Measurements from ENCODE around the gene LRCH2. TPM values are rescaled to one million over a fixed set of nuclear protein-coding genes. Genes with fewer than 3 reads are reported as not detected.

LRCH2 gene
- not detected for polyA plus RNA-seq (ENCODE audit: low read depth in 6 of 6)

GRCh38 chrX:115233497-115234455 is at the start of gene LRCH2:
TSS of gene LRCH2 (minus strand) at chrX:115234096. CDS start at chrX:115234041, 55 bp downstream.
- peaks cover 4 to 5% (median 4%) of the 10 kb centered on the region in 3 donors for H3K4me1 Mint-ChIP-seq
- peak within 1 kb of the TSS in 6 of 8 donors; percentile 13 to 73 (median 50) for H3K4me3 Mint-ChIP-seq
- peak within 1 kb of the TSS in 1 of 6 donors; percentile 56 for H3K27ac Mint-ChIP-seq
- DNase-seq (no peak), ATAC-seq (ENCODE audit: low read depth in 2 of 2) (no peak)
- peaks cover 0 to 4% (median 0%) of the 10 kb centered on the region in 7 donors for H3K9me3 Mint-ChIP-seq
- H3K36me3 Mint-ChIP-seq, result no peaks in the 10 kb centered on the region
- peaks cover 14 to 58% (median 20%) of the 10 kb centered on the region in 3 donors for H3K27me3 Mint-ChIP-seq

GRCh38 chrX:115269051-115269683 is 35.3 kb upstream of the LRCH2 start:
- Mint-ChIP-seq H3K4me3 (no peak overlapping the region), H3K36me3 (no peaks in the 10 kb centered on the region), H3K27me3 (no peaks in the 10 kb centered on the region), H3K27ac (no peak overlapping the region), H3K9me3 (peaks cover 0 to 4% (median 0%) of the 10 kb centered on the region in 7 donors), H3K4me1 (no peaks in the 10 kb centered on the region)
- DNase-seq (no peak), ATAC-seq (ENCODE audit: low read depth in 2 of 2) (no peak)

- DNase-seq, result no peak
- no peak for ATAC-seq (ENCODE audit: low read depth in 2 of 2)
These were observed 34.5 kb upstream of the LRCH2 start for GRCh38 chrX:115268421-115268820.

GRCh38 chrX:115266300-115266699 is 32.4 kb upstream of the LRCH2 start:
- Mint-ChIP-seq H3K27ac (no peak overlapping the region), H3K27me3 (peaks cover 0 to 5% (median 0%) of the 10 kb centered on the region in 3 donors), H3K36me3 (no peaks in the 10 kb centered on the region), H3K4me1 (no peaks in the 10 kb centered on the region), H3K9me3 (peaks cover 0 to 9% (median 0%) of the 10 kb centered on the region in 7 donors), H3K4me3 (no peak overlapping the region)
- no peak for ATAC-seq (ENCODE audit: low read depth in 2 of 2)
- no peak for DNase-seq

More at GRCh38 chrX:115268421-115268820, 34.5 kb upstream of the LRCH2 start:
- H3K4me3 Mint-ChIP-seq, result no peak overlapping the region
- no peak overlapping the region for H3K27ac Mint-ChIP-seq
- H3K9me3 Mint-ChIP-seq, result peaks cover 0 to 4% (median 0%) of the 10 kb centered on the region in 7 donors
- H3K36me3 Mint-ChIP-seq, result no peaks in the 10 kb centered on the region
- no peaks in the 10 kb centered on the region for H3K27me3 Mint-ChIP-seq
- no peaks in the 10 kb centered on the region for H3K4me1 Mint-ChIP-seq

- Mint-ChIP-seq H3K4me3 (no peak overlapping the region), H3K4me1 (no peaks in the 10 kb centered on the region), H3K27me3 (peaks cover 0 to 5% (median 0%) of the 10 kb centered on the region in 3 donors), H3K27ac (no peak overlapping the region), H3K9me3 (peaks cover 0 to 9% (median 0%) of the 10 kb centered on the region in 7 donors), H3K36me3 (no peaks in the 10 kb centered on the region)
- DNase-seq (no peak), ATAC-seq (ENCODE audit: low read depth in 2 of 2) (no peak)
These were observed 30.1 kb upstream of the LRCH2 start for GRCh38 chrX:115264009-115264408.

- H3K36me3 Mint-ChIP-seq, result no peaks in the 10 kb centered on the region
- H3K9me3 Mint-ChIP-seq, result peaks cover 0 to 8% (median 0%) of the 10 kb centered on the region in 7 donors
- peak overlapping the region in 1 of 6 donors; percentile 53 for H3K27ac Mint-ChIP-seq
- ATAC-seq (ENCODE audit: low read depth in 2 of 2) (no peak), DNase-seq (no peak)
- H3K4me1 Mint-ChIP-seq, result no peaks in the 10 kb centered on the region
- H3K4me3 Mint-ChIP-seq, result no peak overlapping the region
- H3K27me3 Mint-ChIP-seq, result peaks cover 0 to 5% (median 0%) of the 10 kb centered on the region in 3 donors
These were observed 27.3 kb upstream of the LRCH2 start for GRCh38 chrX:115261148-115261547.

GRCh38 chrX:115260330-115260729 is 26.4 kb upstream of the LRCH2 start:
- H3K36me3 Mint-ChIP-seq, result no peaks in the 10 kb centered on the region
- peak overlapping the region in 1 of 8 donors; percentile 22 for H3K4me3 Mint-ChIP-seq
- H3K4me1 Mint-ChIP-seq, result no peaks in the 10 kb centered on the region
- H3K27ac Mint-ChIP-seq, result no peak overlapping the region
- DNase-seq (no peak), ATAC-seq (ENCODE audit: low read depth in 2 of 2) (no peak)
- peaks cover 0 to 5% (median 0%) of the 10 kb centered on the region in 3 donors for H3K27me3 Mint-ChIP-seq
- H3K9me3 Mint-ChIP-seq, result peaks cover 0 to 8% (median 0%) of the 10 kb centered on the region in 7 donors

- Mint-ChIP-seq H3K4me3 (no peak overlapping the region), H3K4me1 (no peaks in the 10 kb centered on the region), H3K36me3 (no peaks in the 10 kb centered on the region), H3K27ac (no peak overlapping the region), H3K27me3 (peaks cover 0 to 5% (median 0%) of the 10 kb centered on the region in 3 donors), H3K9me3 (peaks cover 0 to 8% (median 0%) of the 10 kb centered on the region in 7 donors)
- ATAC-seq (ENCODE audit: low read depth in 2 of 2) (no peak), DNase-seq (no peak)
These were observed 25.5 kb upstream of the LRCH2 start for GRCh38 chrX:115259238-115259875.

GRCh38 chrX:115257711-115258110 is 23.8 kb upstream of the LRCH2 start:
- no peak overlapping the region for H3K4me3 Mint-ChIP-seq
- ATAC-seq (ENCODE audit: low read depth in 2 of 2), result no peak
- no peak for DNase-seq
- H3K4me1 Mint-ChIP-seq, result no peaks in the 10 kb centered on the region
- H3K36me3 Mint-ChIP-seq, result no peaks in the 10 kb centered on the region
- H3K27ac Mint-ChIP-seq, result no peak overlapping the region
- peaks cover 0 to 5% (median 0%) of the 10 kb centered on the region in 3 donors for H3K27me3 Mint-ChIP-seq
- H3K9me3 Mint-ChIP-seq, result peaks cover 0 to 8% (median 0%) of the 10 kb centered on the region in 7 donors

GRCh38 chrX:115255003-115255402 is 21.1 kb upstream of the LRCH2 start:
- Mint-ChIP-seq H3K27ac (no peak overlapping the region), H3K4me1 (no peaks in the 10 kb centered on the region), H3K36me3 (no peaks in the 10 kb centered on the region), H3K27me3 (no peaks in the 10 kb centered on the region), H3K9me3 (peaks cover 0 to 3% (median 0%) of the 10 kb centered on the region in 7 donors), H3K4me3 (no peak overlapping the region)
- ATAC-seq (ENCODE audit: low read depth in 2 of 2) (no peak), DNase-seq (no peak)

- Mint-ChIP-seq H3K27me3 (no peaks in the 10 kb centered on the region), H3K36me3 (no peaks in the 10 kb centered on the region), H3K4me3 (no peak overlapping the region), H3K4me1 (no peaks in the 10 kb centered on the region), H3K9me3 (peaks cover 0 to 4% (median 0%) of the 10 kb centered on the region in 7 donors), H3K27ac (peak overlapping the region in 1 of 6 donors; percentile 19)
- ATAC-seq (ENCODE audit: low read depth in 2 of 2) (no peak), DNase-seq (no peak)
These were observed 17.8 kb upstream of the LRCH2 start for GRCh38 chrX:115251458-115252233.

- ATAC-seq (ENCODE audit: low read depth in 2 of 2) (no peak), DNase-seq (no peak)
- Mint-ChIP-seq H3K9me3 (peaks cover 0 to 3% (median 0%) of the 10 kb centered on the region in 7 donors), H3K27me3 (peaks cover 9 to 36% (median 15%) of the 10 kb centered on the region in 3 donors), H3K27ac (peak overlapping the region in 1 of 6 donors; percentile 33), H3K4me1 (peaks cover 4 to 5% (median 4%) of the 10 kb centered on the region in 3 donors), H3K4me3 (no peak overlapping the region), H3K36me3 (no peaks in the 10 kb centered on the region)
These were observed 3.2 kb upstream of the LRCH2 start for GRCh38 chrX:115237056-115237455.

Data from naive B cell (primary cell).